GM23338 (cell line): ENCODE measurements around the gene TMSB4X. TPM values are rescaled to one million over a fixed set of nuclear protein-coding genes. Genes with fewer than 3 reads are reported as not detected.

ENCODE experiments used
- ATAC-seq: fragments of 200-7000 bp; cut with Tn5 transposase; 3 replicates; pipeline ENCODE4 v1.9.1; 2020
- DNase-seq: peaks from one replicate; pipeline ENCODE4 v3.0.0-alpha.2; 2015; ENCODE audit warnings: low spot score
- H2AFZ ChIP-seq: fragments of 200-600 bp; sonication (generic); 2 replicates; pipeline ENCODE4 v1.8.0; 2016; ENCODE audit warnings: antibody characterized with exemption, mild to moderate bottlenecking, moderate library complexity
- H3F3A ChIP-seq: fragments of 200-600 bp; sonication (generic); replicated peaks from 2 replicates; pipeline ENCODE4 v1.8.0; 2017; ENCODE audit warnings: antibody characterized with exemption, mixed run types, low read depth
- H3K27ac ChIP-seq: fragments of 200-600 bp; sonication (generic); 2 replicates; pipeline ENCODE4 v1.6.1; 2016; ENCODE audit warnings: low read depth
- H3K27me3 ChIP-seq: fragments of 200-600 bp; sonication (generic); 2 replicates; pipeline ENCODE4 v1.8.0; 2016; ENCODE audit warnings: mild to moderate bottlenecking, mixed run types, moderate library complexity; ENCODE audit not compliant: insufficient read depth
- H3K36me3 ChIP-seq: fragments of 200-600 bp; sonication (generic); 2 replicates; pipeline ENCODE4 v1.8.0; 2016; ENCODE audit warnings: mild to moderate bottlenecking; ENCODE audit not compliant: insufficient read depth
- H3K4me1 ChIP-seq: fragments of 200-600 bp; sonication (generic); 2 replicates; pipeline ENCODE4 v1.8.0; 2016; ENCODE audit warnings: mild to moderate bottlenecking, moderate library complexity; ENCODE audit not compliant: insufficient read depth
- H3K4me2 ChIP-seq: fragments of 200-600 bp; sonication (generic); 2 replicates; pipeline ENCODE4 v1.7.1; 2017; ENCODE audit warnings: mixed run types
- H3K4me3 ChIP-seq: fragments of 200-600 bp; sonication (generic); 2 replicates; pipeline ENCODE4 v1.6.1; 2016; ENCODE audit warnings: mixed run types
- H3K79me2 ChIP-seq: fragments of 200-600 bp; sonication (generic); replicated peaks from 2 replicates; pipeline ENCODE4 v1.8.0; 2017; ENCODE audit warnings: mild to moderate bottlenecking; ENCODE audit not compliant: insufficient read depth
- H3K9me2 ChIP-seq: fragments of 200-600 bp; sonication (generic); 2 replicates; pipeline ENCODE4 v1.8.0; 2017; ENCODE audit not compliant: insufficient read depth
- H4K20me1 ChIP-seq: fragments of 200-600 bp; sonication (generic); replicated peaks from 2 replicates; pipeline ENCODE4 v1.8.0; 2017; ENCODE audit warnings: mild to moderate bottlenecking; ENCODE audit not compliant: insufficient read depth
- H3K27ac Mint-ChIP-seq: 2 replicates; pipeline ENCODE4 v1.8.0; 2020; ENCODE audit warnings: inconsistent platforms, mild to moderate bottlenecking, moderate library complexity, mixed read lengths
- H3K27me3 Mint-ChIP-seq: 3 replicates; pipeline ENCODE4 v1.8.0; 2022; ENCODE audit warnings: low read depth, mild to moderate bottlenecking, moderate library complexity, mixed read lengths, inconsistent platforms; ENCODE audit not compliant: insufficient read depth, poor library complexity
- H3K36me3 Mint-ChIP-seq: 3 replicates; pipeline ENCODE4 v1.8.0; 2021; ENCODE audit warnings: low read depth, mild to moderate bottlenecking, inconsistent platforms, moderate library complexity, mixed read lengths
- H3K4me1 Mint-ChIP-seq: 3 replicates; pipeline ENCODE4 v1.8.0; 2020; ENCODE audit warnings: mild to moderate bottlenecking, inconsistent platforms, mixed read lengths
- H3K4me3 Mint-ChIP-seq: 3 replicates; pipeline ENCODE4 v1.8.0; 2021; ENCODE audit warnings: moderate library complexity, mild to moderate bottlenecking, inconsistent platforms, mixed read lengths
- H3K9me3 Mint-ChIP-seq: 3 replicates; pipeline ENCODE4 v1.8.0; 2020; ENCODE audit warnings: moderate library complexity, mild to moderate bottlenecking, inconsistent platforms, mixed read lengths
- CREB1 ChIP-seq: fragments of 250-450 bp; sonication (Bioruptor Pico); IDR thresholded peaks from 2 replicates; pipeline ENCODE4 v1.5.0; 2020; ENCODE audit warnings: low read depth, mild to moderate bottlenecking, moderate library complexity
- CTCF ChIP-seq, 2 experiments: fragments of 200-600 bp in 1 of 2; sonication (generic) in 1 of 2; conservative IDR thresholded peaks; 2 replicates each; pipeline versions ENCODE4 v1.5.1 to v1.6.1; 2016 to 2017; ENCODE audit warnings: antibody characterized with exemption in 2 of 2, low read depth in 2 of 2, mild to moderate bottlenecking in 2 of 2, moderate library complexity in 1 of 2
- ETS1 ChIP-seq: IDR thresholded peaks from 2 replicates; pipeline ENCODE4 v1.6.1; 2016; ENCODE audit warnings: antibody characterized with exemption
- EZH2 ChIP-seq: fragments of 200-600 bp; sonication (generic); IDR thresholded peaks from one replicate; pipeline ENCODE4 v1.8.0; 2017; ENCODE audit warnings: antibody characterized with exemption, mild to moderate bottlenecking, low read depth; ENCODE audit not compliant: unreplicated experiment
- EZH2phosphoT487 ChIP-seq: fragments of 200-600 bp; sonication (generic); IDR thresholded peaks from one replicate; pipeline ENCODE4 v1.8.1; 2018; ENCODE audit warnings: antibody characterized with exemption; ENCODE audit not compliant: unreplicated experiment
- JUNB ChIP-seq: IDR thresholded peaks from one replicate; pipeline ENCODE4 v1.6.1; 2016; ENCODE audit warnings: antibody characterized with exemption; ENCODE audit not compliant: unreplicated experiment
- NANOG ChIP-seq: IDR thresholded peaks from 2 replicates; pipeline ENCODE4 v1.6.1; 2016; ENCODE audit warnings: antibody characterized with exemption, borderline replicate concordance
- POLR2AphosphoS5 ChIP-seq: IDR thresholded peaks from 2 replicates; pipeline ENCODE4 v1.6.1; 2016; ENCODE audit warnings: antibody characterized with exemption, low read depth
- REST ChIP-seq: IDR thresholded peaks from one replicate; pipeline ENCODE4 v1.6.1; 2018; ENCODE audit warnings: antibody characterized with exemption; ENCODE audit not compliant: unreplicated experiment
- STAT1 ChIP-seq: IDR thresholded peaks from one replicate; pipeline ENCODE4 v1.6.1; 2016; ENCODE audit warnings: antibody characterized with exemption; ENCODE audit not compliant: unreplicated experiment
- ZNF114 ChIP-seq: fragments of 250-450 bp; sonication (Bioruptor Pico); IDR thresholded peaks from 2 replicates; pipeline ENCODE4 v1.5.0; 2020; ENCODE audit warnings: mild to moderate bottlenecking, moderate library complexity
- ZNF331 ChIP-seq: fragments of 250-450 bp; sonication (Bioruptor Pico); IDR thresholded peaks from 2 replicates; pipeline ENCODE4 v1.5.0; 2020; ENCODE audit warnings: low read depth, mild to moderate bottlenecking, moderate library complexity
- ZNF462 ChIP-seq: fragments of 250-450 bp; sonication (Bioruptor Pico); IDR thresholded peaks from 2 replicates; pipeline ENCODE4 v1.5.0; 2020; ENCODE audit warnings: mild to moderate bottlenecking, moderate library complexity
- polyA plus RNA-seq: library from polyadenylated mRNA; unstranded; fragments of >200 nt; fragmentation: Nextera tagmentation; extraction: Ambion mirVana; gene quantifications from 2 replicates; pipeline ENCODE4 v1.2.1, GENCODE V29; 2016
- total RNA-seq: library from RNA; depleted of rRNA; stranded (reverse); fragments of >200 nt; shearing (Covaris generic); gene quantifications from 2 replicates; pipeline ENCODE4 v1.2.3, GENCODE V29; 2014

TMSB4X gene
- total and polyA plus RNA-seq, 2 experiments from 2014 or later = 999 to 6,191 TPM

- Histone ChIP-seq H3K4me2 (no peak overlapping the region), H3K4me1 (no peaks in the 10 kb centered on the region), H3K27ac (no peak overlapping the region), H3K4me3 (no peak overlapping the region), H3K27me3 (no peaks in the 10 kb centered on the region), H4K20me1 (no peaks in the 10 kb centered on the region), H3K36me3 (no peaks in the 10 kb centered on the region), H3K79me2 (no peaks in the 10 kb centered on the region), H3F3A (no peaks in the 10 kb centered on the region), H2AFZ (no peak overlapping the region), H3K9me2 (no peaks in the 10 kb centered on the region)
- TF ChIP-seq NANOG (no peak), CTCF (conservative IDR thresholded peaks at IDR 0.05; ENCODE audit: low read depth in 2 of 2) (no peak), CREB1 (CRISPR knock-in tag) (no peak), REST (no peak), ZNF462 (CRISPR knock-in tag) (no peak), POLR2AphosphoS5 (no peak), ZNF114 (CRISPR knock-in tag) (no peak), EZH2 (no peak), EZH2phosphoT487 (no peak), ETS1 (no peak), JUNB (no peak), STAT1 (no peak), ZNF331 (CRISPR knock-in tag) (no peak)
- DNase-seq (no peak), ATAC-seq (no peak)
- Mint-ChIP-seq H3K4me3 (no peak overlapping the region), H3K27me3 (peaks cover 1% of the 10 kb centered on the region), H3K36me3 (peaks cover 2% of the 10 kb centered on the region; the same call in 2 of the 3 replicates), H3K4me1 (no peaks in the 10 kb centered on the region), H3K9me3 (peaks cover 4% of the 10 kb centered on the region; the same call in 2 of the 3 replicates), H3K27ac (no peak overlapping the region)
Observed at GRCh38 chrX:12930150-12930549, 44.8 kb upstream of the TMSB4X start.
